ENCODE data around the gene TREM1.

DNA sequence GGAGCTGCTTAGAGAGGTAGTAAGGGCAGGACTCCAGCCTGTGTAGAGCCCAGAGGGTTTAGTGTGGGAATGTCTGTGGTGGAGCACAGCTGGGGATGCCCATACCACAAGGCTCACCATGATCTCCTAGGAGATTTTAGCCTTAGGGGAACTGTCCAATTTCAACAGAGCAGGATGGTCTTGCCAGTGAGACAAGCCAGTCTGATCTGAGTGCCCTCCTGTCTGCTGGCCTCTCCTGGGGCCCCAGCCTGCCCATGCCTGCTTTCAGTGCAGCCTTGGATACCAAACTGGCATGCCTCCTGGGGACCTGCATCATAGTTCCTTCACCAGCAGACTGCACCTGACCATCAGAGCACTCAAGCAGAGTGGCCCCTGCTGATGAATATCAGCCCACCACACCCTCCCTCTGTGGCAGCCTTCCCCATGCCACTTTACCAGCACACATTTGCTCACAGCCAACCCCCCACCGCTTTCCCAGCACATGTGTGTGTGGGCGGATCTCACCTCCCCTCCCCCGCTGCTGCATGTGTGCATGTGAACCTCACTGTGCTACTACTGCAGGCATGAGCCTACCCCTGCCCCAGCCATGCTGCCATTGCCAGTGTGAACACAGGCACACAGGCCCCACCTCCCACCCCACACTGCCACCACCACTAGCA, 7.9 kb upstream of the TREM1 start:
- TF ChIP-seq, protein P1, sequence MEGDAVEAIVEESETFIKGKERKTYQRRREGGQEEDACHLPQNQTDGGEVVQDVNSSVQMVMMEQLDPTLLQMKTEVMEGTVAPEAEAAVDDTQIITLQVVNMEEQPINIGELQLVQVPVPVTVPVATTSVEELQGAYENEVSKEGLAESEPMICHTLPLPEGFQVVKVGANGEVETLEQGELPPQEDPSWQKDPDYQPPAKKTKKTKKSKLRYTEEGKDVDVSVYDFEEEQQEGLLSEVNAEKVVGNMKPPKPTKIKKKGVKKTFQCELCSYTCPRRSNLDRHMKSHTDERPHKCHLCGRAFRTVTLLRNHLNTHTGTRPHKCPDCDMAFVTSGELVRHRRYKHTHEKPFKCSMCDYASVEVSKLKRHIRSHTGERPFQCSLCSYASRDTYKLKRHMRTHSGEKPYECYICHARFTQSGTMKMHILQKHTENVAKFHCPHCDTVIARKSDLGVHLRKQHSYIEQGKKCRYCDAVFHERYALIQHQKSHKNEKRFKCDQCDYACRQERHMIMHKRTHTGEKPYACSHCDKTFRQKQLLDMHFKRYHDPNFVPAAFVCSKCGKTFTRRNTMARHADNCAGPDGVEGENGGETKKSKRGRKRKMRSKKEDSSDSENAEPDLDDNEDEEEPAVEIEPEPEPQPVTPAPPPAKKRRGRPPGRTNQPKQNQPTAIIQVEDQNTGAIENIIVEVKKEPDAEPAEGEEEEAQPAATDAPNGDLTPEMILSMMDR (IDR thresholded peaks at IDR 0.05; ENCODE audit: low read depth, low read length), result no peak
- no peak for TF ChIP-seq POLR2A (IDR thresholded peaks at IDR 0.05; ENCODE audit: extremely low read depth, insufficient read length)
- TF ChIP-seq, protein P2, sequence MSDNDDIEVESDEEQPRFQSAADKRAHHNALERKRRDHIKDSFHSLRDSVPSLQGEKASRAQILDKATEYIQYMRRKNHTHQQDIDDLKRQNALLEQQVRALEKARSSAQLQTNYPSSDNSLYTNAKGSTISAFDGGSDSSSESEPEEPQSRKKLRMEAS (IDR thresholded peaks at IDR 0.05; ENCODE audit: low read depth, low read length), result no peak
